ENCODE data around the gene CHRNA7. TPM values are rescaled to one million over a fixed set of nuclear protein-coding genes. Genes with fewer than 3 reads are reported as not detected.
"Not testable (repeated sequence)": the region's sequence is repeated elsewhere in the genome, so short reads cannot be mapped to it uniquely, and the experiment has no call there.

The CHRNA7 gene
- total RNA-seq, 4 donors from 2014 or later: 1.6 to 9.1 (median 2.8) TPM

DNA sequence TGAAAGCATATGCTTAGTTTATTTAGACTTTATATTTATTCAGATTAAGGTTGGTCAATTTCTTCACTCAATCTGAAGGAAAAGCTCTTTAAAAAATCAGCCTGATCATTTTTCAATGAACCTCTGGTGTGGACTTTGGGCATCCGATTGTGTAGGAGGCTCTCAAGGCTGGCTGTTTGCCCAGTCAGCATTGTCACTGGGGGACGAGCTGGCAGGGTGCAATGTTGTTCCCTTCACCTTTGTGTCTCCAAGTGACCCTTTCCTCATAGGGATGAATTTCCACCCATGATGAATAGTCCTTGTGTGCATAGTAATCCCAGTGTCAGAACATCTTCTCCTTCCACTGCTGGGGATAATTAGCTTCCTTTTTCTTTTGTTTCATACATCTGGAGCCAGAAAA lies 102.5 kb downstream of the CHRNA7 start:
- Histone ChIP-seq H3K27me3 (no peaks in the 10 kb centered on the region), H3K36me3 (no peaks in the 10 kb centered on the region), H3K4me3 (no peak overlapping the region), H3K9me3 (no peaks in the 10 kb centered on the region), H3K27ac (no peak overlapping the region), H3K4me1 (no peaks in the 10 kb centered on the region)
- DNase-seq: no peak
- intact Hi-C loops (cut with DNase I; ENCODE audit: low total_unique reads): no loop called here
- TF ChIP-seq CTCF (IDR thresholded peaks at IDR 0.05) (no peak), POLR2A (IDR thresholded peaks at IDR 0.05) (no peak)

DNA sequence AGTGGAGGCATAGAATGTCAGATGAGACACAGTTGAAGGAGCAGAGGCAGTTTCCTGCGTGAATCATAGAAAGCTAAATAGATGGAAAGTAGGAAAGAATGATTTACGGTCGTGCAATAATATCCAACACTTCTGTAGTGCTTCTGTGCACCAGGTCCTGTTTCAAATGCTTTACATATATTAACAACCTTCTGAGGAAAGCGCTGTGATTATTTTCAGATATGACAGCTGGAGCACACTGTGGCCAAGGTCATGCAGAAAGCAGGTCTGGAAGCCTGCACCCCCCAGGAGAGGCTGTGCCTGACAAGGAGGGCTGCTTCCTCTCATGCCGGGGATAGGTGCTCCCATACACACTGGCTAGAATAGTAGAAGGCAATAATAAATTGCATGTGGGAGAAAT lies 104.5 kb downstream of the CHRNA7 start:
- no peaks in the 10 kb centered on the region for H3K36me3 ChIP-seq
- no peak overlapping the region for H3K27ac ChIP-seq
- H3K4me1 ChIP-seq: no peaks in the 10 kb centered on the region
- H3K27me3 ChIP-seq: no peaks in the 10 kb centered on the region
- no peak for DNase-seq
- TF ChIP-seq POLR2A (IDR thresholded peaks at IDR 0.05) (no peak), CTCF (IDR thresholded peaks at IDR 0.05) (no peak)
- intact Hi-C loops (cut with DNase I; ENCODE audit: low total_unique reads): no loop called here
- H3K4me3 ChIP-seq: no peak overlapping the region
- no peaks in the 10 kb centered on the region for H3K9me3 ChIP-seq

DNA sequence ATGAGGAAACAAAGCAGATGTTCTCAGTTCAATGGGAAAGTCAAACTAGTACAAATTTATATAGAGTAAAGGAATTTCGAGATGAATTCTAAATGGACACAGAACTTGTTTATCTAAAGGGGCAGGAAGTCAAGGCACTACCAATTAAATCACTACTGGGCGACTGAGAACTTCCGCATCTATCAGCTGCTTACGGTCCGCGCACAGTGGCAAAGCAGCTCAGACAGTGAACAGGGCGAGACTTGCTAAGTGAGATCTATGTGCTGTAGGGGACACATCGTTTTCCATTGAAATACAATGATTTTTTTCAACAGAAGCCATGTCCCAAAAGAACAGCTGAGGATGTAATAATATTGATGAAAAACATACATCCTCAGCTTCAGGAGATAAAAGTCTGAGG lies 105.0 kb downstream of the CHRNA7 start:
- Histone ChIP-seq H3K4me1 (no peaks in the 10 kb centered on the region), H3K4me3 (no peak overlapping the region), H3K27ac (no peak overlapping the region), H3K9me3 (no peaks in the 10 kb centered on the region), H3K27me3 (no peaks in the 10 kb centered on the region), H3K36me3 (no peaks in the 10 kb centered on the region)
- no peak for TF ChIP-seq CTCF (IDR thresholded peaks at IDR 0.05)
- TF ChIP-seq POLR2A (IDR thresholded peaks at IDR 0.05): no peak
- intact Hi-C loops (cut with DNase I; ENCODE audit: low total_unique reads): no loop called here
- DNase-seq: no peak

DNA sequence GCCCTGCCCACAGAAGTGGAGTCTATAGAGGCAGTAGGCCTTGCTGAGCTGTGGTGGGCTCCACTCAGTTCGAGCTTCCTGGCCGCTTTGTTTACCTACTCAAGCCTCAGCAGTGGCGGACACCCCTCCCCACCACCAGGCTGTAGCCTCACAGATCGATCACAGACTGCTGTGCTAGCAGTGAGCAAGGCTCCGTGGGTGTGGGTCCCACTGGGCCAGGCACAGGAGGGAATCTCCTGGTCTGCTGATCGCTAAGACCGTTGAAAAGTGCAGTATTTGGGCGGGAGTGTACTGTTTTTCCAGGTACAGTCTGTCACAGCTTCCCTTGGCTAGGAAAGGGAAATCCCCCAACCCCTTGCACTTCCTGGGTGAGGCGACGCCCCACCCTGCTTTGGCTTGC lies 115.2 kb downstream of the CHRNA7 start:
- DNase-seq; H3K36me3 ChIP-seq; H3K27ac ChIP-seq; intact Hi-C loops (cut with DNase I; ENCODE audit: low total_unique reads); H3K4me1 ChIP-seq; H3K27me3 ChIP-seq; H3K9me3 ChIP-seq; H3K4me3 ChIP-seq: not testable (repeated sequence)

DNA sequence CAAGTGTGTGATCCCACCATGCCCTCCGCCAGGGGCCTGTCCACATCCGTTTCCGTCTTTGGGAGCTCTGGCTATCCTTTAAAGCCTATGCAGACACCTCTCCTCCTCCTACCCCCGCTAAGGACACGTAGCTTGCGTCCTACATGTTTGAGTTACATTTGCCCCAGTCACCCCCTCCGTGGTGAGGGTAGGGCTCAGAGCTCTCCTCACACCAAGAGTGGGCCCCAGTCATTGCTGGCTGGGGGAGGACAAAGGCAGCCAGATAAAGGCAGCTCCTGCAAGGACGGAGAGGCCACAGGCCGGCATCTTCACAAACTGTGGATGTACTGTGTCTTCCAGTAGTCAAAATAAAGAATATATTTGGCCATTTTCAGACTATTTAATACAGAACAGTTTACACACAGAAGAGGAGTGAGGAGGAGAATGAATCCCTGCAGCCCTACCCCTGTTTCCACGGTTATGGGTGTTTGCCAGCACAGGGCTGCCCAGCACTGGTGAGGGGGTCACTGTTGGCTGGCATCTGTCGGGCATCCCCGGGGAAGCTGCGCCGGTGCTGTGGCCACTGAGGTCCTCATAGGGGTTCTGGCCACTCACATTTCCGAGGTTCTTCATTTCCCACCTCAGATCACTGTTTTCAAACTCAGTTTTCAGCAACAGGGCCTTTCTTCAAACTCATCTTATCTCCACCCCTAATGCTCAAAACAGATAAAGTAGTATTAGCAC lies 118.7 kb downstream of the CHRNA7 start:
- no peaks in the 10 kb centered on the region for H3K36me3 ChIP-seq
- H3K27ac ChIP-seq: no peak overlapping the region
- TF ChIP-seq CTCF (IDR thresholded peaks at IDR 0.05) (no peak), POLR2A (IDR thresholded peaks at IDR 0.05) (no peak)
- no peak overlapping the region for H3K4me3 ChIP-seq
- H3K9me3 ChIP-seq: no peaks in the 10 kb centered on the region
- intact Hi-C loops (cut with DNase I; ENCODE audit: low total_unique reads): no loop called here
- no peaks in the 10 kb centered on the region for H3K27me3 ChIP-seq
- H3K4me1 ChIP-seq: no peaks in the 10 kb centered on the region
- no peak for DNase-seq

DNA sequence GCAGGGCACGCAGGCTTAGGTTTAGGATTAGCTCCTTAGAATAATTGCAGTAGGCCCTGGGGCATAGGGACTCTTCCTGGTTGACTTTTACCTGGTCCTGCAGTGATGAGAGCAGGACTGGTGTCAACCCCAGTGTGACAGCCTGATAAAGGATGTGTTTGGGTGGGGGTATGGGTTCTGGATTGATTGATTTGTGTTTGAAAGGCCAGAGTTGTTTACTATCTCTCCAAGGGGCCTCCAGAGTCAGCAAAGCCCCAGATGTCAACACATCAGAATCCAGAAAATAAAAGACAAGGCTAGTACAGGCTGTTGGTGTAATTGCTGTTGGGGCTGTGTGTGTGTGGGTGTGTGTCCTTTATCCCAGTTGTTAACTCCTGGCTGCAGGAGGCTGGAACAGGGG lies 122.3 kb downstream of the CHRNA7 start:
- no peaks in the 10 kb centered on the region for H3K9me3 ChIP-seq
- H3K36me3 ChIP-seq: no peaks in the 10 kb centered on the region
- DNase-seq: no peak
- H3K27me3 ChIP-seq: no peaks in the 10 kb centered on the region
- no peak overlapping the region for H3K27ac ChIP-seq
- TF ChIP-seq POLR2A (IDR thresholded peaks at IDR 0.05) (no peak), CTCF (IDR thresholded peaks at IDR 0.05) (no peak)
- no peak overlapping the region for H3K4me3 ChIP-seq
- H3K4me1 ChIP-seq: no peaks in the 10 kb centered on the region
- intact Hi-C loops (cut with DNase I; ENCODE audit: low total_unique reads): no loop called here

GRCh38 chr15:32153868-32154623 lies 123.7 kb downstream of the CHRNA7 start:
- H3K9me3 ChIP-seq; H3K27ac ChIP-seq; H3K4me1 ChIP-seq; H3K27me3 ChIP-seq; intact Hi-C loops (cut with DNase I; ENCODE audit: low total_unique reads); H3K4me3 ChIP-seq; H3K36me3 ChIP-seq; DNase-seq: not testable (repeated sequence)

DNA sequence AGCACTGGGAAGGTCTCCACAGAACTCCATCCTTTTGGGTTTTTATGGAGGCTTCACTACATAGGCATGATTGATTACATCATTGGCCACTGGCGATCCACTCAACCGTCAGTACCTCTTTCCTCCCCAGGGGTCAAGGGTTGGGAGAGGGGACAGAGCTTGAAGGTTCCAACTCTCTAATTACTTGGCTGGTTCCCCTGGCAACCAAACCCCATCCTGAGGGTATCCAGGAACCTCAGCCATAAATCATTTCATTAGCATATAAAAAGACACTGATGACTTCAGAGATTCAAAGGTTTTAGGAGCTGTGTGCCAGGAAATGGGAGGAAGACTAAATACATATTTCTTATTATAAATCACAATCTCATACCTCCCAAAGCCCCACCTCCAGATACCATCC lies 131.8 kb downstream of the CHRNA7 start:
- H3K27me3 ChIP-seq; H3K27ac ChIP-seq; H3K9me3 ChIP-seq; DNase-seq; H3K36me3 ChIP-seq; H3K4me3 ChIP-seq; intact Hi-C loops (cut with DNase I; ENCODE audit: low total_unique reads); H3K4me1 ChIP-seq: not testable (repeated sequence)

Measured in uterus (tissue), 4 donors.